Omental fat pad (tissue), 4 donors: ENCODE results near the gene INSRR. TPM values are rescaled to one million over a fixed set of nuclear protein-coding genes. Genes with fewer than 3 reads are reported as not detected.

Experiments used
- ATAC-seq: fragments of 150-250 bp; one replicate; pipeline ENCODE4 v1.9.1; 2016; ENCODE audit warnings: mild to moderate bottlenecking, moderate library complexity; ENCODE audit not compliant: low FRiP score
- DNase-seq: peaks from one replicate; pipeline ENCODE4 v3.0.0-alpha.2; 2019; ENCODE audit warnings: low spot score
- CTCF ChIP-seq, 3 donors: fragments of 450-650 bp; IDR thresholded peaks; one replicate each; pipeline ENCODE4 v1.5.1; 2016 to 2017; ENCODE audit warnings: antibody characterized with exemption in 3 of 3, mild to moderate bottlenecking in 3 of 3, moderate library complexity in 2 of 3
- total RNA-seq, 4 donors: library from RNA; depleted of rRNA; stranded (reverse); fragments of >200 nt; gene quantifications; one replicate each; pipeline ENCODE4 v1.1.0, GENCODE V29; 2016

The INSRR gene
- total RNA-seq, 4 donors from 2014 or later: 0.06 to 0.12 (median 0.09) TPM; not detected in 1

GRCh38 chr1:156845055-156845952 is 13.6 kb downstream of the INSRR start:
- ATAC-seq: no peak
- TF ChIP-seq CTCF (IDR thresholded peaks at IDR 0.05): no peak
- no peak for DNase-seq

- TF ChIP-seq CTCF (IDR thresholded peaks at IDR 0.05): no peak
- DNase-seq (no peak), ATAC-seq (no peak)
These were observed 14.3 kb downstream of the INSRR start for GRCh38 chr1:156844638-156845037.

- no peak for TF ChIP-seq CTCF (IDR thresholded peaks at IDR 0.05)
- ATAC-seq (no peak), DNase-seq (no peak)
These were observed 14.8 kb downstream of the INSRR start for GRCh38 chr1:156844102-156844501.

GRCh38 chr1:156842618-156843300 is 16.2 kb downstream of the INSRR start:
- ATAC-seq (no peak), DNase-seq (no peak)
- no peak for TF ChIP-seq CTCF (IDR thresholded peaks at IDR 0.05)

GRCh38 chr1:156841295-156841855 is 17.5 kb downstream of the INSRR start:
- no peak for TF ChIP-seq CTCF (IDR thresholded peaks at IDR 0.05)
- no peak for ATAC-seq
- DNase-seq: no peak

GRCh38 chr1:156840898-156841279 is 18.0 kb downstream of the INSRR start:
- no peak for TF ChIP-seq CTCF (IDR thresholded peaks at IDR 0.05)
- no peak for DNase-seq
- no peak for ATAC-seq
